DMS53 (cell line): ENCODE data around the gene ZNF146.
"Not testable (repeated sequence)": the region's sequence is repeated elsewhere in the genome, so short reads cannot be mapped to it uniquely, and the experiment has no call there.

ENCODE experiments used
- DNase-seq: peaks from one replicate; lab custom pipeline; 2025; lab: John Stamatoyannopoulos, UW

Gene ZNF146

GRCh38 chr19:36236304-36236945, 21.5 kb downstream of the ZNF146 start:
- DNase-seq, result no peak

GRCh38 chr19:36236946-36237310, 22.0 kb downstream of the ZNF146 start:
- DNase-seq, result no peak

- no peak for DNase-seq
These were observed 29.2 kb downstream of the ZNF146 start for GRCh38 chr19:36244066-36244465.

GRCh38 chr19:36245210-36246005, 30.5 kb downstream of the ZNF146 start:
- peak; percentile 69 for DNase-seq

- DNase-seq, result peak; percentile 64
These were observed 31.1 kb downstream of the ZNF146 start for GRCh38 chr19:36246006-36246481.

GRCh38 chr19:36252047-36252446, 37.1 kb downstream of the ZNF146 start:
- DNase-seq, result no peak

- no peak for DNase-seq
These were observed 39.9 kb downstream of the ZNF146 start for GRCh38 chr19:36254848-36255247.

GRCh38 chr19:36255316-36255715, 40.4 kb downstream of the ZNF146 start:
- no peak for DNase-seq

GRCh38 chr19:36256064-36256463, 41.2 kb downstream of the ZNF146 start:
- no peak for DNase-seq

- no peak for DNase-seq
These were observed 42.1 kb downstream of the ZNF146 start for GRCh38 chr19:36256853-36257519.

GRCh38 chr19:36257520-36257876, 42.6 kb downstream of the ZNF146 start:
- no peak for DNase-seq

- DNase-seq, result no peak
These were observed 43.3 kb downstream of the ZNF146 start for GRCh38 chr19:36258028-36258875.

- no peak for DNase-seq
These were observed 44.3 kb downstream of the ZNF146 start for GRCh38 chr19:36259211-36259610.

- no peak for DNase-seq
These were observed 50.2 kb downstream of the ZNF146 start for GRCh38 chr19:36265064-36265463.

GRCh38 chr19:36265856-36266374, 51.0 kb downstream of the ZNF146 start:
- DNase-seq, result no peak

- peak; percentile 48 for DNase-seq
These were observed 51.6 kb downstream of the ZNF146 start for GRCh38 chr19:36266375-36266961.

GRCh38 chr19:36267061-36267845, 52.3 kb downstream of the ZNF146 start:
- DNase-seq, result peak; percentile 29

- not testable (repeated sequence) for DNase-seq
These were observed 53.2 kb downstream of the ZNF146 start for GRCh38 chr19:36268081-36268480.

GRCh38 chr19:36268591-36268990, 53.7 kb downstream of the ZNF146 start:
- not testable (repeated sequence) for DNase-seq

GRCh38 chr19:36269295-36269694, 54.4 kb downstream of the ZNF146 start:
- not testable (repeated sequence) for DNase-seq
